A673 (cell line): ENCODE data around the gene MICOS13. TPM values are rescaled to one million over a fixed set of nuclear protein-coding genes. Genes with fewer than 3 reads are reported as not detected.

Source experiments
- BruUV-seq: library from RNA; stranded (reverse); fragments of 400-500 nt; replicated peaks from 2 replicates; lab custom pipeline; 2021; lab: Mats Ljungman, UMichigan
- CTCF ChIA-PET: fragments of 300-600 bp; sonication (Branson Sonifier 250); formaldehyde crosslinking; loops from one replicate; lab custom pipeline; 2022; ENCODE audit warnings: antibody characterized with exemption; lab: Charles Lee
- POLR2A ChIA-PET: fragments of 300-600 bp; sonication (Branson Sonifier 250); formaldehyde crosslinking; loops from one replicate; lab custom pipeline; 2022; ENCODE audit warnings: antibody characterized with exemption; ENCODE audit not compliant: low non-redundant PET; lab: Charles Lee
- DNase-seq: peaks from one replicate; pipeline ENCODE4 v3.0.0-alpha.2; 2015; ENCODE audit warnings: low spot score
- H3K27ac ChIP-seq: fragments of 200-600 bp; sonication (generic); 2 replicates; pipeline ENCODE4 v1.5.1; 2016; ENCODE audit warnings: mixed run types, low read depth, mild to moderate bottlenecking, mixed read lengths, antibody characterized with exemption, low read length; ENCODE audit not compliant: poor library complexity, severe bottlenecking
- H3K27me3 ChIP-seq: fragments of 200-600 bp; sonication (generic); replicated peaks from 2 replicates; pipeline ENCODE4 v1.6.1; 2017; ENCODE audit warnings: mixed run types, low read depth, mild to moderate bottlenecking, mixed read lengths, antibody characterized with exemption, low read length; ENCODE audit not compliant: insufficient read depth, poor library complexity
- H3K36me3 ChIP-seq: fragments of 200-600 bp; sonication (generic); 2 replicates; pipeline ENCODE4 v1.6.1; 2016; ENCODE audit warnings: mixed run types, mild to moderate bottlenecking, mixed read lengths, antibody characterized with exemption, low read length; ENCODE audit not compliant: insufficient read depth, poor library complexity, severe bottlenecking
- H3K4me1 ChIP-seq: fragments of 200-600 bp; sonication (generic); 2 replicates; pipeline ENCODE4 v1.6.1; 2017; ENCODE audit warnings: mixed run types, mild to moderate bottlenecking, mixed read lengths, antibody characterized with exemption, low read length; ENCODE audit not compliant: insufficient read depth, poor library complexity, severe bottlenecking
- H3K4me3 ChIP-seq: fragments of 200-600 bp; sonication (generic); 2 replicates; pipeline ENCODE4 v1.5.1; 2016; ENCODE audit warnings: low read depth, mixed run types, mild to moderate bottlenecking, mixed read lengths, low read length; ENCODE audit not compliant: poor library complexity, severe bottlenecking
- H3K9me3 ChIP-seq: fragments of 200-600 bp; sonication (generic); 2 replicates; pipeline ENCODE4 v1.6.1; 2016; ENCODE audit warnings: mixed run types, low read depth, mild to moderate bottlenecking, mixed read lengths, antibody characterized with exemption, low read length; ENCODE audit not compliant: poor library complexity, severe bottlenecking
- CTCF ChIP-seq: fragments of 300-800, 200-600 bp; sonication (generic); conservative IDR thresholded peaks from 2 replicates; pipeline ENCODE4 v1.5.1; 2017; ENCODE audit warnings: low read depth, mild to moderate bottlenecking, antibody characterized with exemption, low read length, moderate library complexity, mixed read lengths
- EZH2 ChIP-seq: fragments of 200-600 bp; sonication (generic); IDR thresholded peaks from 2 replicates; pipeline ENCODE4 v1.6.1; 2017; ENCODE audit warnings: borderline replicate concordance, low read depth, mild to moderate bottlenecking, mixed read lengths, antibody characterized with exemption, low read length; ENCODE audit not compliant: poor library complexity, severe bottlenecking
- intact Hi-C: fragments of 100-400 bp; cut with micrococcal nuclease; formaldehyde crosslinking; loops from one replicate; pipeline ENCODE4 v1.10.0; 2022; ENCODE audit not compliant: unreplicated experiment
- total RNA-seq: library from RNA; stranded (reverse); gene quantifications from 2 replicates; pipeline ENCODE4 v1.2.3, GENCODE V29; 2021

MICOS13 gene
- total RNA-seq, 1 experiment from 2014 or later: 36.3 TPM

GRCh38 chr19:5692723-5693194, 12.4 kb upstream of the MICOS13 start:
- no TSS peak for BruUV-seq
- Histone ChIP-seq H3K4me3 (no peak overlapping the region), H3K27me3 (no peaks in the 10 kb centered on the region), H3K9me3 (no peaks in the 10 kb centered on the region), H3K36me3 (peaks cover 62% of the 10 kb centered on the region), H3K27ac (no peak overlapping the region), H3K4me1 (peaks cover 8% of the 10 kb centered on the region)
- no peak for TF ChIP-seq EZH2
- TF ChIP-seq CTCF: no peak
- ChIA-PET POLR2A (no interaction called here), CTCF (no interaction called here)
- DNase-seq: no peak
- intact Hi-C loops: no loop called here

- H3K27ac ChIP-seq: peak overlapping the region; percentile 61
- H3K27me3 ChIP-seq: no peaks in the 10 kb centered on the region
- TF ChIP-seq CTCF (no peak), EZH2 (no peak)
- no peaks in the 10 kb centered on the region for H3K9me3 ChIP-seq
- no peak for DNase-seq
- POLR2A ChIA-PET: interaction anchor here (0.6 to 2.4 kb wide), 2 partner anchors 26 to 57 kb away, joined by 7 to 21 read pairs; no protein-coding TSS in a partner anchor
- H3K4me3 ChIP-seq: peak overlapping the region; percentile 92
- BruUV-seq: no TSS peak
- H3K4me1 ChIP-seq: peaks cover 8% of the 10 kb centered on the region
- H3K36me3 ChIP-seq: peaks cover 60% of the 10 kb centered on the region
- intact Hi-C loops: no loop called here
- CTCF ChIA-PET: no interaction called here
Measured at GRCh38 chr19:5691822-5692722, 11.8 kb upstream of the MICOS13 start.

GRCh38 chr19:5690955-5691821, 10.9 kb upstream of the MICOS13 start:
- TSS peak; percentile 88 for BruUV-seq

More at GRCh38 chr19:5690955-5691821, 10.9 kb upstream of the MICOS13 start:
- DNase-seq: peak; percentile 72
- Histone ChIP-seq H3K27me3 (no peaks in the 10 kb centered on the region), H3K36me3 (peaks cover 52% of the 10 kb centered on the region), H3K4me1 (peaks cover 8% of the 10 kb centered on the region), H3K9me3 (no peaks in the 10 kb centered on the region), H3K4me3 (peak overlapping the region; percentile 92), H3K27ac (peak overlapping the region; percentile 96)
- TF ChIP-seq EZH2 (no peak), CTCF (no peak)
- POLR2A ChIA-PET: interaction anchor here (0.5 to 2.4 kb wide), 3 partner anchors 23 to 58 kb away, joined by 3 to 21 read pairs (median 7); no protein-coding TSS in a partner anchor
- CTCF ChIA-PET: interaction anchor here (0.8 kb wide), 1 partner anchor 27 kb away, joined by 4 read pairs; no protein-coding TSS in a partner anchor
- intact Hi-C loops: no loop called here
